SHP77 (cell line): Measurements from ENCODE around the gene VGLL4.

Source experiments
- DNase-seq, 2 experiments: peaks; one replicate each; lab custom pipeline; 2025; lab: John Stamatoyannopoulos, UW

Gene VGLL4

DNA sequence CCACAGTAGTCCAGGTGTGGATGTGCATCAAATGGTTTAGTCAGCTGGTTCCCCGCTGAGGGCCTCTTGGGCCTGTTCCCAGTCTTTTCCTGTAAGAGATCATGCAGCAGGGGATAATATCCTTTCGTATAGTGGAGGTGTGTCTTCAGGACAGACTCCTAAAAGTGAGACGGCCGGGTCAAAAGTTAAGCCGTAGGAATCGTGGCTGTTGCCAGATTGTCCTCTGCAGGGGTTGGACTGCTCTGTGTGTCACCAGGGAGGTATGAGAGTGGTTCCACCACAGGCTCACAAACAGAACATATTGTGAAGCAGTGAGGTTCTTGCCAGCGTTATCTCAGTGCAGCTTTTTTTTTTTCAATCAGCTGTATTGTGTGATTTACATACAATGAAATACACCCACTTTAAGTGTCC lies 95.0 kb downstream of the VGLL4 start:
- no peak for DNase-seq

GRCh38 chr3:11547498-11547897 lies 96.2 kb downstream of the VGLL4 start:
- DNase-seq, result no peak

GRCh38 chr3:11546657-11547302 lies 96.9 kb downstream of the VGLL4 start:
- no peak for DNase-seq

DNA sequence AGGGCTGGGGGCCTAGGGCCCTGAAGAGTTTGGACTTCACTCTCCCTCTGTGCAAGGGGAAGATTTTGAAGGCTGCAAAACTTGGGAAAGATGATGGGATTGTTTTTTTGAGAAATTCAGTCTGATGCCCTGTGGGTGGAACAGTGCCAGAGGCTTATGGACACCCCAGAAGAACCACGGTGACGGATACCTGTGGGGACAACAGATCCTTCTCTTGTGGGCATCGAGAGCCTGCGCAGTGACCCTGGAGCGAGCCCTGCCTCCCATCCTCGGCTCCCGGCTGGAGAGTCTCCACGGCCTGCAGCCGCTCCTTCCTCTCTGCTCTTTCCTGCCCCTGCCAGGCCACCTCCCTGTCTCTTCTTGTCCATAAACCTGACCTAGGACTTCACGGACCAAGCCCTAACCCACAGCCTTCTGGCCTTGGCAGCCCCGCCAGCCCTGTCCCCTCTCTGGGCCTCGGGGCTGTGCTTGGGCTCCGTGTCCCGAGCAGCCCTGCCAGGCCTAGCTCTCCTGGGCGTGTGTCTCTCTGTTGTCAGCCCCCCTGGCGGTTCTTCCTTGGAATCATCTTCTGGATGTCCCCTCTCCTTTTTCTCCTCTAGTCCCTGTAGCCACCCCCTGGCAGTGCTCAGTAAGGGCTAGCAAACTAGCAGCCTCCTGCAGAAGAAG lies 98.4 kb downstream of the VGLL4 start:
- DNase-seq, result no peak

- no peak for DNase-seq
Measured at GRCh38 chr3:11544412-11545181, 99.1 kb downstream of the VGLL4 start.

DNA sequence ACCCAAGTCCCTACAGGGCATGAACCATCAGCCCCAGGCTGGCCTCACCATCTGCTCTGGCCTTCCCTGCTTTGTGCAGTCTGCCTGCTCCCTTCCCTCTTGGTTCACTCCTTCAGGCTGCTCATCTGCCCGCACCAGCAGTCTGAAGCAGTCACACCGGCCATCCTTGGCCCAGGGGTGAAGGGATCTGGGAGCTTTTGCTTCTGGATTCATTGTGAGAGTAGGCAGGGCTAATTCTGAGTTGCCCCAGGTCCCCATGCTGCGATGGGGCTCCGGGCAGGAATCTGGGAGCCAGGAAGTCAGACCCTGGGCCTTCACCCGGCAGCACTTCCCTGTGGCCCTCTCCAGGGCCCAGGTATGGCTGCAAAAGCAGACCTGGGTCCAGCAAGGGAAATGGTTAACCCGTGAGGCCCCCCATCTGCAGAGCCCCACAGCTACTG lies 99.7 kb downstream of the VGLL4 start:
- DNase-seq, result no peak

GRCh38 chr3:11543141-11543947 lies 100.4 kb downstream of the VGLL4 start:
- DNase-seq, result no peak

DNA sequence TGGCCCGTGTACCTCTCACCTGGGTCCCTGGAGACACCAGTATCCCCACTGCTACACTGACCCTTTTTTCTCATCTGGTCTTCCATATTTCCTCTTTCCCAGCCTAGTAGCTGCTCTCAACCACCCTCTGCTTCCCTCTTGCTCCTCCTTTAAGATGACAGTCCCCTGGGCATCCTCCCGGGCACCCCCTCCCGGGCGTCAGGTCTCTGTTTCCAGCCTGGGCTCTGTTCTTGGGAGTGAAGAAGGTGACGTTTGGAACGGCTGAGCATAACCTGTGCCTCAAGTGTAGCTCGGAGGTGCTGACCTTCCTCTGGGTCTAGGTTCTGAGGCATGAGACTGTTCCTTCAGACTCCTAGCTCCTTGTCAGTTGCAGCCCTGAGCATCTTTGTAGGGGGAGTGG lies 101.2 kb downstream of the VGLL4 start:
- no peak for DNase-seq

- no peak for DNase-seq
Measured at GRCh38 chr3:11541321-11542303, 102.1 kb downstream of the VGLL4 start.

- DNase-seq, result no peak
Measured at GRCh38 chr3:11539677-11540076, 104.0 kb downstream of the VGLL4 start.

DNA sequence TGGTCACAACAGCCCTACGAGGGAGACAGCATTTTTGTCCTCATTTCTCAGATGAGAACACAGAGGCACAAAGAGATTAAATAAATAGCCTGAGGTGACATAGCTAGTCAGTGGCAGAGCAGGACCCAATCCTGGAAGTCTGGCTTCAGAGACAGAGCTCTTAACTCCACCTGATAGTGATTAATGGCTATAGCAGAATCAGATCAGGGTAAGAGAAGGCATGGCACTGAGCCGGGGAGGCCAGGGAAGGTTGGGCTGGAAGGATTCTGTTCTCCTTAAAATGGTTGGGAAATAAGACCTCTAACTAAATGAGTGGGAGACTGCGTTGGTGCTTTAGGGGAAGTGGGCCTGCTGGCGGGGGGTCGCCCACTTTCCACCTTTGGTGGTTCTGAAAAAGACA lies 104.5 kb downstream of the VGLL4 start:
- no peak for DNase-seq

DNA sequence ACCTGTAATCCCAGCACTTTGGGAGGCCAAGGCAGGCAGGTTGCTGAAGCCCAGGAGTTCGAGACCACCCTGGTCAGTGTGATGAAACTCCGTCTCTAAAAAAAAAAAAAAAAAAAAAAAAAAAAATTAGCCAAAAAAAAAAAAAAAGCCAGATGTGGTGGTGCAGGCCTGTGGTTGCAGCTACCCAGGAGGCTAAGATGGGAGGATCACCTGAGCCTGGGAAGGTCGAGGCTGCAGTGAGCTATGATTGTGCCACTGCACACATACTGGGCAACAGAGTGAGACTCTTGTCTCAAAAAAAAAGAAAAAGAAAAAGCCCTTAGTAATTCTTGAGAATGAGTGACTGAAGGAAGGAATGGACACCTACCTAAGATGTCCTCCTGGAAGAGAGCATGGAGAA lies 105.1 kb downstream of the VGLL4 start:
- no peak for DNase-seq

GRCh38 chr3:11536936-11537612 lies 106.6 kb downstream of the VGLL4 start:
- no peak for DNase-seq

- DNase-seq, result no peak
Measured at GRCh38 chr3:11536132-11536935, 107.4 kb downstream of the VGLL4 start.

GRCh38 chr3:11535243-11535960 lies 108.3 kb downstream of the VGLL4 start:
- DNase-seq, result no peak

DNA sequence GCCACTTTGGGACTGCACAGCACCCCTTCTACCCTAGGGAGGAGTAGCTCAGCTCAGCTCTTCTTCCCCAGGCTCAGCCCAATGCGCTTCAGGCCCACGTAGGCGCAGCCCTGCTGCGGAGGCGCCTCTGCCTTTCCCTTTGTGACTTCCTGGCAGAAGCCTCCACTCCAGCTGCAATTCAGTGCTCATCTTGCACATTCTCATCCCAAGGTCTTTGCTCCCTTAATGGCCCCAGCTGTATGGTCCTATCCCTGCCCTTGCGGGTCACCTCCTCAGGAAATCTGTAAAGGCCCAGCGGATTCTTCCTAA lies 109.0 kb downstream of the VGLL4 start:
- no peak for DNase-seq

DNA sequence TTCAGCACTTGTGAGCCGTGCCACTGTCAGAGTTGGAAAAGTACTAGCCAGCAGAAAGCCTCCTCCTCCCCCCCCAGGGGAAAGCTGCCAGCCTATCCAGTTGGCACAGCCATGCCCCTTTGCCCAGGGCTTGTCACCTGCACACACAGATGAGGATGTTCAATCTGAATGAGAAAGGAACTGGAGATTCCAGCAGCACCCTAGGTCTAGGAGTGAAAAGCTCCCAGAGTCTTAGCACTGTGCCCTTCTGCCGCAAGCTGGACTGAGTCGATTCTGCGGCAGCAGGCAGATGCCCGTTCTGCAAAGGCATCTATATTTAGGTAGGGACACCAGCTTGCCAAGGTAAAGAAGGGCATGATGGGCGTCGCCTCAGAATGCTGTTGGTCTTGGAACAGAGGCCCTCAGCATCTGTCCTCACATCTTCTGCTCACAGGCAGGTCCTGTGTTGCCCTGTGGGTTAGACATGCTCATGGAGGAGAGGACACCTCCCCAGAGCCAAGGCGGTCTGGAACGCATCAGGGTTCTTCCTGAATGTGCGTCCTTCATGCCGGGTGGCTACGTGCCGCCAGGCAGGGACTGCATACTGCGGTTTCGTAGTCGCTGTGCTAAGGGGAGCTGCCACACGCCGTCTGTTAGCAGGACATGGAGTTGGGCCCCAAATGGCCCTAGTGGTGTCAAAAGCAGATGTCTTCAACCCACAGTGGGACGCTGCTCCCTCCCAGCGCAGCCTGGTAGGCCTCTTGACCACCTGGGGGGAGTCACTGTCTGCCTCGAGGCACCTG lies 109.5 kb downstream of the VGLL4 start:
- DNase-seq, result no peak

DNA sequence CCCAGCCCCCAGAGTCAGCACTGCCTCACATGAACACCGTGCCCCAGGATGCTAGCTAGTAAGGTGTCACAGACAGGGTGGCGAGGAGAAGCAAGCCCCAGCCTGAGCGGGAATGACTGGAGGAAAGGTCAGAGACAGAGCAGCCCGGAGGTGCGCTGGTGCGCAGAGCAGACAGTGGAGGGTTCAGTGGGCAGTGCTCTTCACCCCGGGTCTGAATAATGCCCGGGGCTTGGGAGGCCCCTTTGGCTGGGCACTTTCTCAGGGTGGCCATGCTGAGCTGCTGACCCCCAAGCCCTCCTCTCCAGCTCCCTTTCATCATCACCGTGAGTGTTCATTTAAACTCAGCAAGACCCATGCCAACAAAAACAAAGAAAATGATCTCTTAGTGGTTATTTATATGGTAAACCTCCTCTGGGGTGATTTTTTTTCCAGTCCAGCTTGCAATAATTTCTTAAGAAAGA lies 110.8 kb downstream of the VGLL4 start:
- DNase-seq, result no peak
